GM19240 (cell line): Measurements from ENCODE around the gene RAMP2.
A peak's percentile ranks its signal among the peaks of the same experiment; 100 is the strongest.

Experiments used
- DNase-seq: peaks from one replicate; pipeline ENCODE4 v3.0.0; 2011; ENCODE audit warnings: low spot score; ENCODE audit not compliant: insufficient read length

The RAMP2 gene

GRCh38 chr17:42792545-42792944 is 31.5 kb downstream of the RAMP2 start:
- no peak for DNase-seq

DNA sequence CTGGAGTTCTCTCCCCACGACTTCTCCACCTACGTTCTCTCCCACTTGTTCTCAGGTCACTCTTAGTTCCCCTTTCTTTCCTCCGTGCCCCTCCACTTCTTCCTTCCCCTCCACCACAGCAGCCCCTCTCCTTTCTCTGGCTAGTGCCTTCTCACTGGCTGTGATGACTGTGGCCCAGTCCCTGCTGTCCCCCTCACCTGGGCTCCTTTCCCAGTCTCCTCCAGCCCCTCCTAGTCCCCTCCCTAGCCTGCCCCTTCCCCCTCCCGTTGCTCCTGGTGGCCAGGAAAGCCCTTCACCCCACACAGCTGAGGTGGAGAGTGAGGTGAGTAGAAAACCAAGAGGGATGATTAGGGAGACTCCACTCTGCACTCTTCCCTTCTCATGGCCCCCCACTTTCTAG is 34.0 kb downstream of the RAMP2 start:
- no peak for DNase-seq

DNA sequence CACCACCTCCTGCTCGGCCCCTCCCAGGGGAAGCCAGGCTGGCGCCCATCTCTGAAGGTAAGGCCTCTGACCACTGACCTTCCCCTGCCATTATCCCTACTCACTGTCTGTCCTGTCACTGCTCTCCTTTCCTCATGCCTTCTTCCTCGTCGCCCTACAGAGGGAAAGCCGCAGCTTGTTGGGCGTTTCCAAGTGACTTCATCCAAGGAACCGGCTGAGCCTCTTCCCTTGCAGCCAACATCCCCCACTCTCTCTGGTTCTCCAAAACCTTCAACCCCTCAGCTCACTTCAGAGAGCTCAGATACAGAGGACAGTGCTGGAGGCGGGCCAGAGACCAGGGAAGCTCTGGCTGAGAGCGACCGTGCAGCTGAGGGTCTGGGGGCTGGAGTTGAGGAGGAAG is 34.4 kb downstream of the RAMP2 start:
- no peak for DNase-seq

GRCh38 chr17:42796066-42796758 is 35.2 kb downstream of the RAMP2 start:
- DNase-seq = no peak

DNA sequence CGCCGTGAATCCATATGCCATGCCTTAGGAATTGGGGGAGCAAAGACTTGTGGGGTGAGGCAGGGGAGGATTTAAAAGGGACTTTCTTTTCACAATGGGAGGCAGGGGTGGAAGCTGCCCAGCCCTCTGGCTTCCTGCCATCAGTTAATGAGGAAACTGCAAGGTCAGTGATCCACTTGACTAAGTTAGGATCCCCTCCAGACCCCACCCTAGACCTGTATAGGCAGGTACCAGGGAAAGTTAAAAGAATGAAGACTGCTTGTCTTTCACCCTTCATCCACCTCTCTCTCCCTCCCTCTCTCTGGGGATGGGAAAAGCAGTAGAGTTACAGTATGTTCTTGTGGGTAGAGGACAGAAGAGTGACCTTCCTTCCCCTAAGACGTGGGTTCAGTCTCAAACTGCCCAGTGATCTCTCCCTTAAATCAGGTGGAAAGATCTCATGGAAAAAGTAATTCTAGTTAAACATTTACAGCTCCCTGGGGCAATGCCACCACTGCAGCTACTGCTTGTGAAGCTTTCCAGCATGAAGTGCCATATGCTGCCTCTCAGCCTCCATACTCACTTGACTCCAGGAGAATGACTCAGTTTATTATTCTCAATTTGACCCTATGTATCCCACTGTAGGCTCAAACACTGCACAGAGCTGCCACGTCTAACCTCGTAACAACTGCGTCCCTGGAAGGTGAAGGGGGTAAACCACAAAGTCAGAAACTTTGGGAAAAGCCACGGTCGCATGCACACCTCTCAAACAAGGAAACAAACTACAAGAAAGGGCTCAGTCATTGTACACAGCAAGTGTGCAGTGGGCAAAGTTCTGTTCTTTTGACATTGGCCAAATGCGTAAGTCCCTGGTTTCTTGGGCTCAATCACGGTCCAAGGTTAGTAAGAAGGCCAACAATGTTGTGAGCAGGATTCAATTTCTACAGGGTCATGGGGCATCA is 36.3 kb downstream of the RAMP2 start:
- DNase-seq = no peak

GRCh38 chr17:42798011-42798382 is 37.0 kb downstream of the RAMP2 start:
- no peak for DNase-seq

DNA sequence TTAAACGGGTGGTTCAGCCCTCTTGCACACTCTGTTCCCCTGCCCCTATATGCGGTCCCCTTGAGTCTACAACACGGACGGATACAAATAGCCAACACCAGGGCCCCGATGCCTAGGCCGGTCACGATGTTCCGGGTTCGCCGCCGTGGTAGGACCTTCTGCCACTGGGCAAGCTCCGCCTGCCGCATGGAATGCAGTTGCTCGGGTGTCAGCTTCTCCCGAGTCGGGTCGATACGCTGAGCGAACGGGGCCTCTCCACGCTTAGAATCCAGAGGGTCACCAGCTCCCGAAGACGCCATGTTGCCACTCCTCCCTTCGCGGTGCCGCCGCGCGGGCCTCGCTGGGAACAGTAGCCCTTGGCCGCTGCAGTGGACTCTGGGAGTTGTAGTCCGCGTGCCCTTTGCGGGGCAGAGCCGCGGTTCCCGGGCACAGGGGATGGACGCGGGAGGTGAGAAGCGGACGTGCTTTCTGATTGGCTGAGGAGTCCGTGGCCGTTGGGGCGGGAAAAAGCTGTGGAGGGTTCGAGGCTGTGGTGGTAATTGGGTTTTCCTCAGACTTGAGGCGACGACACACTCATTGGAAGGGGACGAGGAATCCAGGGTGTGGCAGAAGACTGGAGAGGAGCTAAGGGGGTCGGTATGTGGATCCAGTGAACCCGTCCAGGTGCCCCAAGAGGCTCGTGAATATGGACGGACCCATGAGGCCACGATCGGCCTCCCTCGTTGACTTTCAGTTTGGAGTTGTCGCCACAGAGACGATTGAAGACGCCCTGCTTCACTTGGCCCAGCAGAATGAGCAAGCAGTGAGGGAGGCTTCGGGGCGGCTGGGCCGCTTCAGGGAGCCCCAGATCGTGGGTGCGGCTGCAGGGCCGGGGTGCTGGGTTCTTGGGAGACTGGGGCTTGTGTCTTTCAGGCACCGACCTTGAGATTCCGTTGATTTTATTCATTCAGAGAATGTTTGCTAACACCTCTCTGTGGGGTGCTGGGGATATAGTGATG is 37.7 kb downstream of the RAMP2 start, which contains the start of the genes CNTD1 and COA3:
Gene CNTD1, plus strand, starts transcription at position 479 of the 998 bp plus-strand sequence. Its CDS starts 207 bp downstream, at position 686.
Gene COA3, minus strand, starts transcription at position 322 of the 998 bp plus-strand sequence. Its CDS starts 23 bp downstream, at position 299.
- DNase-seq = peak; percentile 92

- no peak for DNase-seq
Observed at GRCh38 chr17:42803074-42803883, 42.3 kb downstream of the RAMP2 start.

- DNase-seq = no peak
Observed at GRCh38 chr17:42804918-42805367, 43.9 kb downstream of the RAMP2 start.

- no peak for DNase-seq
Observed at GRCh38 chr17:42806249-42806648, 45.2 kb downstream of the RAMP2 start.

- DNase-seq = no peak
Observed at GRCh38 chr17:42809250-42809649, 48.2 kb downstream of the RAMP2 start.
